HepG2 (cell line): Measurements from ENCODE around the gene COLEC12. TPM values are rescaled to one million over a fixed set of nuclear protein-coding genes. Genes with fewer than 3 reads are reported as not detected.

Experiments
- EP300 ChIP-seq, 3 experiments: sonication (generic) in 1 of 3; formaldehyde crosslinking in 1 of 3; IDR thresholded peaks; 2 replicates each; pipeline versions ENCODE4 v1.5.1 to v1.6.1; 2011 to 2020; ENCODE audit warnings: low read depth in 2 of 3, low read length in 2 of 3, borderline replicate concordance in 1 of 3, improper control_type of control experiment in 1 of 3, mild to moderate bottlenecking in 1 of 3, missing genetic modification reagents in 1 of 3, moderate library complexity in 1 of 3
- ETV5 ChIP-seq: IDR thresholded peaks from 2 replicates; pipeline ENCODE4 v1.6.1; 2018; ENCODE audit warnings: missing biosample characterization, missing genetic modification reagents, inconsistent platforms, borderline replicate concordance
- KDM2A ChIP-seq: sonication (generic); formaldehyde crosslinking; IDR thresholded peaks from 2 replicates; pipeline ENCODE4 v1.4.0; 2020; ENCODE audit warnings: low read depth, missing genetic modification reagents, borderline replicate concordance
- NAIF1 ChIP-seq: sonication (generic); formaldehyde crosslinking; IDR thresholded peaks from 2 replicates; pipeline ENCODE4 v1.5.0; 2020; ENCODE audit warnings: mild to moderate bottlenecking, missing genetic modification reagents, borderline replicate concordance
- PHF5A ChIP-seq: IDR thresholded peaks from one replicate; pipeline ENCODE4 v1.6.1; 2018; ENCODE audit warnings: low read depth, missing genetic modification reagents; ENCODE audit not compliant: unreplicated experiment
- SAP130 ChIP-seq: IDR thresholded peaks from 2 replicates; pipeline ENCODE4 v1.6.1; 2016; ENCODE audit warnings: low read depth
- SP1 ChIP-seq, 2 experiments: fragments of 450-650 bp in 1 of 2; sonication (generic) in 1 of 2; formaldehyde crosslinking in 1 of 2; IDR thresholded peaks; 2 replicates each; pipeline versions ENCODE4 v1.4.0 to v1.6.1; 2016 to 2020; ENCODE audit warnings: missing genetic modification reagents in 1 of 2
- SRF ChIP-seq: IDR thresholded peaks from 2 replicates; pipeline ENCODE4 v1.6.1; 2011; ENCODE audit warnings: mild to moderate bottlenecking, low read depth, low read length, moderate library complexity
- YY1 ChIP-seq: IDR thresholded peaks from 2 replicates; pipeline ENCODE4 v1.6.1; 2011; ENCODE audit warnings: low read length, low read depth, moderate library complexity, mild to moderate bottlenecking; ENCODE audit not compliant: insufficient read depth, insufficient replicate concordance
- ZFP1 ChIP-seq: IDR thresholded peaks from 2 replicates; pipeline ENCODE4 v1.6.1; 2016
- ZNF616 ChIP-seq: sonication (generic); formaldehyde crosslinking; IDR thresholded peaks from 2 replicates; pipeline ENCODE4 v1.5.0; 2020; ENCODE audit warnings: low read depth, mild to moderate bottlenecking, missing genetic modification reagents
- ZNF781 ChIP-seq: sonication (generic); formaldehyde crosslinking; IDR thresholded peaks from 2 replicates; pipeline ENCODE4 v1.5.1; 2020; ENCODE audit warnings: borderline replicate concordance, mild to moderate bottlenecking, missing genetic modification reagents; ENCODE audit errors: not compliant biosample characterization
- polyA plus RNA-seq, 8 experiments: library from polyadenylated mRNA; depleted of rRNA in 3 of 8; stranded (reverse) in 7 of 8; unstranded in 1 of 8; fragments of >200 nt; fragmentation: Illumina TruSeq in 4 of 8; extraction: Trizol in 4 of 8; gene quantifications; 2 replicates each; pipeline versions ENCODE4 v1.2.1 to v1.2.3, GENCODE V29; 2011 to 2016; ENCODE audit warnings: low read depth in 4 of 8, missing spikeins in 1 of 8, mixed read lengths in 1 of 8; ENCODE audit not compliant: insufficient read depth in 1 of 8
- total RNA-seq, 5 experiments: library from RNA; depleted of rRNA; stranded (reverse); fragments of >200 nt; fragmentation: Illumina TruSeq; extraction: Trizol; gene quantifications; 2 replicates each; pipeline ENCODE4 v1.2.3, GENCODE V29; 2016; ENCODE audit warnings: low read depth in 1 of 5
- TF ChIP-seq, protein P1 (sequence below), 2 experiments: IDR thresholded peaks; 2 replicates each; pipeline ENCODE4 v1.6.1; 2011 to 2012; ENCODE audit warnings: low read length in 2 of 2, borderline replicate concordance in 1 of 2, low read depth in 1 of 2, mild to moderate bottlenecking in 1 of 2, moderate library complexity in 1 of 2
- TF ChIP-seq, protein P2 (sequence below): sonication (generic); formaldehyde crosslinking; IDR thresholded peaks from 2 replicates; pipeline ENCODE4 v1.4.0; 2020; ENCODE audit warnings: missing genetic modification reagents
- TF ChIP-seq, protein P3 (sequence below): sonication (generic); formaldehyde crosslinking; IDR thresholded peaks from 2 replicates; pipeline ENCODE4 v1.5.1; 2020; ENCODE audit warnings: missing genetic modification reagents, mild to moderate bottlenecking, borderline replicate concordance
- TF ChIP-seq, protein P4 (sequence below): sonication (generic); formaldehyde crosslinking; IDR thresholded peaks from 2 replicates; pipeline ENCODE4 v1.4.0; 2020; ENCODE audit warnings: missing genetic modification reagents, mild to moderate bottlenecking, borderline replicate concordance

The COLEC12 gene
- total and polyA plus RNA-seq, 2 of the 13 experiments (the other 11 are each of a cell fraction or from before 2014, with no cell fraction given): 0.02 to 0.11 TPM

DNA sequence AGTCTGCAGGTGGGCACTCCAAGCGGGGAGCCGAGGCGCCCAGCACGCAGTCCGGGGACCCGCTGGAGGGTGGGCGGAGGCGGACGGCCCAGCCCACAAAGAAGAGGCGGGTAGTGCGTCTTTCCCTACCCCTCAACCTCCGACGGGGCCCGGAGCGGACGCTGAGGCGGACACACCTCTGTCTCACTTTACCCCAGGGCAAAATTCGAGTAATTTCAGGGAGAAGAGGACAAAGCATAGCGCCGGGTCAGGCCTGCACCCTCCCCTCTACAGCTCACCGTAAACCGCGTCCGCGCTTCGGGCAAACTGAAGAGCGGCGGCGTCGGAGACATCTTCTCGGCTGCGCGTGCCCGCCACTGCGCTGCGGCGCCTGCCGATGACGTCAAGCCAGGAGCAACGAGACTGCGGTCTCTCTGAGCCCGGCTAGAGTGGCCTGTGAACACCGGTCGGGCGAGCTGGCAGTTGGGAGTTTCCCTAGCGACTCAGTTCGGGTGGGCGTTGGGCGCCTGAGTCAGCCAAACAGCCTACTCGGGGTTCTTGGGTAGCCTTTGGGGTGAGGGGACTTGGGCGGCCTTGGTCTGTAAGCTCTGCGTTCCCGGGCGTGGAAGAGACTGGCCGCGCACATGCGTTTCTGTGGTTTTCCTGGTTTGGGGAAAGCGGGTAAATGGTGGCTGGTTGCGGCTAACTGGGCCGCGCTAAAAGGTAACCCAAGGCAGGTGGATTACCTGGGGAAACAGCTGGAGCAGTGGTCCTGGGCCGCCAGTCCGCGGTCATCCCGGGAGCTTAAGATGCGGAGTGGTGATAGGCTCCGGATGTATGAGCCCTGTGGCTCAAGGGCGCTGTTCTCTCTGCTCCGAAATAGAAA is 232.6 kb downstream of the COLEC12 start, which contains the start of gene THOC1 (continued):
- TF ChIP-seq, protein P1, sequence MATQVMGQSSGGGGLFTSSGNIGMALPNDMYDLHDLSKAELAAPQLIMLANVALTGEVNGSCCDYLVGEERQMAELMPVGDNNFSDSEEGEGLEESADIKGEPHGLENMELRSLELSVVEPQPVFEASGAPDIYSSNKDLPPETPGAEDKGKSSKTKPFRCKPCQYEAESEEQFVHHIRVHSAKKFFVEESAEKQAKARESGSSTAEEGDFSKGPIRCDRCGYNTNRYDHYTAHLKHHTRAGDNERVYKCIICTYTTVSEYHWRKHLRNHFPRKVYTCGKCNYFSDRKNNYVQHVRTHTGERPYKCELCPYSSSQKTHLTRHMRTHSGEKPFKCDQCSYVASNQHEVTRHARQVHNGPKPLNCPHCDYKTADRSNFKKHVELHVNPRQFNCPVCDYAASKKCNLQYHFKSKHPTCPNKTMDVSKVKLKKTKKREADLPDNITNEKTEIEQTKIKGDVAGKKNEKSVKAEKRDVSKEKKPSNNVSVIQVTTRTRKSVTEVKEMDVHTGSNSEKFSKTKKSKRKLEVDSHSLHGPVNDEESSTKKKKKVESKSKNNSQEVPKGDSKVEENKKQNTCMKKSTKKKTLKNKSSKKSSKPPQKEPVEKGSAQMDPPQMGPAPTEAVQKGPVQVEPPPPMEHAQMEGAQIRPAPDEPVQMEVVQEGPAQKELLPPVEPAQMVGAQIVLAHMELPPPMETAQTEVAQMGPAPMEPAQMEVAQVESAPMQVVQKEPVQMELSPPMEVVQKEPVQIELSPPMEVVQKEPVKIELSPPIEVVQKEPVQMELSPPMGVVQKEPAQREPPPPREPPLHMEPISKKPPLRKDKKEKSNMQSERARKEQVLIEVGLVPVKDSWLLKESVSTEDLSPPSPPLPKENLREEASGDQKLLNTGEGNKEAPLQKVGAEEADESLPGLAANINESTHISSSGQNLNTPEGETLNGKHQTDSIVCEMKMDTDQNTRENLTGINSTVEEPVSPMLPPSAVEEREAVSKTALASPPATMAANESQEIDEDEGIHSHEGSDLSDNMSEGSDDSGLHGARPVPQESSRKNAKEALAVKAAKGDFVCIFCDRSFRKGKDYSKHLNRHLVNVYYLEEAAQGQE (IDR thresholded peaks at IDR 0.05; ENCODE audit: borderline replicate concordance in 1 of 2, low read depth in 1 of 2, low read length in 2 of 2): no peak; a peak in 1 of 4 replicates
- TF ChIP-seq ZNF781 (CRISPR knock-in tag) (peak; percentile 70), SP1 (IDR thresholded peaks at IDR 0.05) (no peak), SP1 (CRISPR knock-in tag; IDR thresholded peaks at IDR 0.05) (peak; percentile 74), EP300 (IDR thresholded peaks at IDR 0.05; ENCODE audit: low read depth in 2 of 2, low read length in 2 of 2) (no peak), EP300 (CRISPR knock-in tag; IDR thresholded peaks at IDR 0.05; ENCODE audit: borderline replicate concordance) (peak; percentile 24; the same call in 1 of the 2 replicates), ZNF616 (CRISPR knock-in tag) (no peak), ZFP1 (CRISPR knock-in tag) (peak; percentile 43; the same call in 1 of the 2 replicates), KDM2A (CRISPR knock-in tag) (peak; percentile 98), SRF (0 out of 2 replicates have a peak, but pooled peaks have one; percentile 43), NAIF1 (peak; percentile 67; the same call in 1 of the 2 replicates), PHF5A (CRISPR knock-in tag) (peak; percentile 60), YY1 (peak; percentile 86), ETV5 (CRISPR knock-in tag) (peak; percentile 20; the same call in 1 of the 2 replicates), SAP130 (CRISPR knock-in tag) (peak; percentile 97)
- TF ChIP-seq, protein P2, sequence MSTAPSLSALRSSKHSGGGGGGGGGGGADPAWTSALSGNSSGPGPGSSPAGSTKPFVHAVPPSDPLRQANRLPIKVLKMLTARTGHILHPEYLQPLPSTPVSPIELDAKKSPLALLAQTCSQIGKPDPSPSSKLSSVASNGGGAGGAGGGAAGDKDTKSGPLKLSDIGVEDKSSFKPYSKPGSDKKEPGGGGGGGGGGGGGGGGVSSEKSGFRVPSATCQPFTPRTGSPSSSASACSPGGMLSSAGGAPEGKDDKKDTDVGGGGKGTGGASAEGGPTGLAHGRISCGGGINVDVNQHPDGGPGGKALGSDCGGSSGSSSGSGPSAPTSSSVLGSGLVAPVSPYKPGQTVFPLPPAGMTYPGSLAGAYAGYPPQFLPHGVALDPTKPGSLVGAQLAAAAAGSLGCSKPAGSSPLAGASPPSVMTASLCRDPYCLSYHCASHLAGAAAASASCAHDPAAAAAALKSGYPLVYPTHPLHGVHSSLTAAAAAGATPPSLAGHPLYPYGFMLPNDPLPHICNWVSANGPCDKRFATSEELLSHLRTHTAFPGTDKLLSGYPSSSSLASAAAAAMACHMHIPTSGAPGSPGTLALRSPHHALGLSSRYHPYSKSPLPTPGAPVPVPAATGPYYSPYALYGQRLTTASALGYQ (CRISPR knock-in tag): peak; percentile 77
- TF ChIP-seq, protein P3, sequence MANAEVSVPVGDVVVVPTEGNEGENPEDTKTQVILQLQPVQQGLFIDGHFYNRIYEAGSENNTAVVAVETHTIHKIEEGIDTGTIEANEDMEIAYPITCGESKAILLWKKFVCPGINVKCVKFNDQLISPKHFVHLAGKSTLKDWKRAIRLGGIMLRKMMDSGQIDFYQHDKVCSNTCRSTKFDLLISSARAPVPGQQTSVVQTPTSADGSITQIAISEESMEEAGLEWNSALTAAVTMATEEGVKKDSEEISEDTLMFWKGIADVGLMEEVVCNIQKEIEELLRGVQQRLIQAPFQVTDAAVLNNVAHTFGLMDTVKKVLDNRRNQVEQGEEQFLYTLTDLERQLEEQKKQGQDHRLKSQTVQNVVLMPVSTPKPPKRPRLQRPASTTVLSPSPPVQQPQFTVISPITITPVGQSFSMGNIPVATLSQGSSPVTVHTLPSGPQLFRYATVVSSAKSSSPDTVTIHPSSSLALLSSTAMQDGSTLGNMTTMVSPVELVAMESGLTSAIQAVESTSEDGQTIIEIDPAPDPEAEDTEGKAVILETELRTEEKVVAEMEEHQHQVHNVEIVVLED (CRISPR knock-in tag): peak; percentile 90
- TF ChIP-seq, protein P4, sequence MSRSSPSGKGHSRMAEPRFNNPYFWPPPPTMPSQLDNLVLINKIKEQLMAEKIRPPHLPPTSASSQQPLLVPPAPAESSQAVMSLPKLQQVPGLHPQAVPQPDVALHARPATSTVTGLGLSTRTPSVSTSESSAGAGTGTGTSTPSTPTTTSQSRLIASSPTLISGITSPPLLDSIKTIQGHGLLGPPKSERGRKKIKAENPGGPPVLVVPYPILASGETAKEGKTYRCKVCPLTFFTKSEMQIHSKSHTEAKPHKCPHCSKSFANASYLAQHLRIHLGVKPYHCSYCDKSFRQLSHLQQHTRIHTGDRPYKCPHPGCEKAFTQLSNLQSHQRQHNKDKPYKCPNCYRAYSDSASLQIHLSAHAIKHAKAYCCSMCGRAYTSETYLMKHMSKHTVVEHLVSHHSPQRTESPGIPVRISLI (CRISPR knock-in tag): peak; percentile 57; the same call in 1 of the 2 replicates
